Fibroblast of mammary gland (primary cell): ENCODE measurements around the gene NCF4.

Source experiments
- DNase-seq: peaks from one replicate; pipeline ENCODE4 v3.0.0-alpha.2; 2010; ENCODE audit warnings: low read depth
- H3K4me3 ChIP-seq: 2 replicates; pipeline ENCODE4 v1.5.1; 2011; ENCODE audit warnings: low read depth, mild to moderate bottlenecking, low read length, moderate library complexity; ENCODE audit not compliant: control insufficient read depth
- TF ChIP-seq, protein P1 (sequence below): conservative IDR thresholded peaks from 2 replicates; pipeline ENCODE4 v1.5.1; 2011; ENCODE audit warnings: low read depth, low read length, inconsistent platforms; ENCODE audit not compliant: control insufficient read depth, insufficient read depth

NCF4 gene

DNA sequence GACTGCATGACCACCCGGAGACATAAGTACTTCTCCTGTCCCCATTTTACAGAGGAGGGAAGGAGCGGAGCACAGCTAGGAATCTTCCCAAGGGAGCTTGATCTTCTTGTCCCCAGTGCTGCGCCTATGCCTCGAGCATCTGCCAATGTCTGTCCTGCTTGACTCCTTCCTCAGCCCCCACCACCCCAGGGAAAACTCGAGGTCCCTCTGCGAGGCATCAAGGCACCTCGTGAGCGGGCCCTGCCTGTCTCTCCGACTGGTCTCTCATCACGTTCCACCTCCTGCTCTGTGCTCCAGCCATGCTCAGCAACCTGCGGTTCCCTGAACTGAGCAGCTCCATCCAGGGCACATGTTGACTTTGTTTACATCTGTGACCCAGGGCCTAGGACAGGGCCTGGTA lies 2.5 kb downstream of the NCF4 start:
- no peak overlapping the region for H3K4me3 ChIP-seq
- DNase-seq: no peak

DNA sequence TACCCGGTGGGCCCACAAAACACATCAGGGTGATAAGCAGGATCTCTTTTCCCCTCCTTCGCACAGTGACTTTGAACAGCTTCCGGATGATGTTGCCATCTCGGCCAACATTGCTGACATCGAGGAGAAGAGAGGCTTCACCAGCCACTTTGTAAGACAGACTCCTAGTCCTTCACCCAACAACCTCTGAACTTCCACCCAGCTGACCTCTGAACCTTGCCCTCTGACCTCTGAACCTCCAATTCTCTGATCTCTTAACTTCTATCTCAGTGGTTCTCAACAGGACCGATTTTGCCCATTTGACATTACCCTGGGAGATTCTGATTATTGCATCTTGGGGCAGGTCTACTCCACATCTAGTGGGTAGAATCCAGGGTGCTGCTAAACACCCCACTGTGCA lies 3.2 kb downstream of the NCF4 start:
- TF ChIP-seq, protein P1, sequence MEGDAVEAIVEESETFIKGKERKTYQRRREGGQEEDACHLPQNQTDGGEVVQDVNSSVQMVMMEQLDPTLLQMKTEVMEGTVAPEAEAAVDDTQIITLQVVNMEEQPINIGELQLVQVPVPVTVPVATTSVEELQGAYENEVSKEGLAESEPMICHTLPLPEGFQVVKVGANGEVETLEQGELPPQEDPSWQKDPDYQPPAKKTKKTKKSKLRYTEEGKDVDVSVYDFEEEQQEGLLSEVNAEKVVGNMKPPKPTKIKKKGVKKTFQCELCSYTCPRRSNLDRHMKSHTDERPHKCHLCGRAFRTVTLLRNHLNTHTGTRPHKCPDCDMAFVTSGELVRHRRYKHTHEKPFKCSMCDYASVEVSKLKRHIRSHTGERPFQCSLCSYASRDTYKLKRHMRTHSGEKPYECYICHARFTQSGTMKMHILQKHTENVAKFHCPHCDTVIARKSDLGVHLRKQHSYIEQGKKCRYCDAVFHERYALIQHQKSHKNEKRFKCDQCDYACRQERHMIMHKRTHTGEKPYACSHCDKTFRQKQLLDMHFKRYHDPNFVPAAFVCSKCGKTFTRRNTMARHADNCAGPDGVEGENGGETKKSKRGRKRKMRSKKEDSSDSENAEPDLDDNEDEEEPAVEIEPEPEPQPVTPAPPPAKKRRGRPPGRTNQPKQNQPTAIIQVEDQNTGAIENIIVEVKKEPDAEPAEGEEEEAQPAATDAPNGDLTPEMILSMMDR: no peak
- DNase-seq: no peak
- no peak overlapping the region for H3K4me3 ChIP-seq

More for the DNA sequence above, 2.5 kb downstream of the NCF4 start:
- TF ChIP-seq, protein P1: no peak

DNA sequence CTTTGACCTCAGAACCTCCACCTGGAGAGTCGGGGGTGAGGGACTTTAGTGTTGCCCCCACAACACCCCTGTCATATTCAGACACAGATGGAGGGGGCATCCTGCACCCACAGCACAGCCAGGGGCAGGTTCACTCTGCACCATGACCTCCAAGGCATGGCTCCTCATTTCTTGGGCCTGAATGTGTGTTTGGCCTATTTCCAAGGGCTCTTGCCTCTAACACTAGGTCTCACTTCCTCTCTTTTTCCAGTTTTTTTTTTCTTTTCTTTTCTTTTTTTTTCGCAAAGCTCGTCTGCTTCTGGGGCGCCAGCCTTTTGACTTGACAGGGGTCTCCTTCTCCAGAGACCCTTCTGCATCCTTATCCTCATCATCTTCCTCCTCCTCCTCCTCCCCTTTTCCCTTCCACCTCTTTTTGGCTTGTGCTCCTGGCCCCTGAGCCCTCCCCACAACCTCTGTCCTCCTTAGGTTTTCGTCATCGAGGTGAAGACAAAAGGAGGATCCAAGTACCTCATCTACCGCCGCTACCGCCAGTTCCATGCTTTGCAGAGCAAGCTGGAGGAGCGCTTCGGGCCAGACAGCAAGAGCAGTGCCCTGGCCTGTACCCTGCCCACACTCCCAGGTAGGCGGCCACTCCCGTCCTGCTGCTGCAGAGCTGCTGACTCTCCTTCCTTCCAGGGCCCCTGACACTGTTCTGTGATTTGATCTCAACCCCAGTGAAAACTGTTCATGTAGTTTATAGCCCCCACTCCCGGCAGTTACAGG lies 3.8 kb downstream of the NCF4 start:
- no peak overlapping the region for H3K4me3 ChIP-seq
- TF ChIP-seq, protein P1: no peak
- no peak for DNase-seq

DNA sequence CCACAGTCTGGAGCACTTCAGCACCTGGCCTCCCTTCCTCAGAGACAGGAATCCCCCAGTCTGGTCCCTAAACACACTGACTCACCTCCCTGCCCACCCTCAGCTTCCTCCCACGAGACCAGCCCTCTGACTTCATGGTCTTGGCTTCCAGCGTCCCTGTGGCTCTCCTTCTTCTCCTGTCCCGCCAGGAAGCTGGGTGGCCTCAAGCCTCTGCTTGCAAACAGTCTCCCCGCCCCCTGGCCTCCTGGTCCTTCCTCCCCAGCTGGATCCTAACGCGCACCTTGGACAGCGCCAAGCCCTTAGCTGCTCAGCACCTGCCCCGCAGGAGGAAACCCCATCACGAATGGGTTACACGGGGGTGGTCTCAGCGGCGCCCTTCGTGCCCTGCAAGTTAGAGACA lies 4.5 kb downstream of the NCF4 start:
- TF ChIP-seq, protein P1: no peak
- no peak for DNase-seq
- no peak overlapping the region for H3K4me3 ChIP-seq

DNA sequence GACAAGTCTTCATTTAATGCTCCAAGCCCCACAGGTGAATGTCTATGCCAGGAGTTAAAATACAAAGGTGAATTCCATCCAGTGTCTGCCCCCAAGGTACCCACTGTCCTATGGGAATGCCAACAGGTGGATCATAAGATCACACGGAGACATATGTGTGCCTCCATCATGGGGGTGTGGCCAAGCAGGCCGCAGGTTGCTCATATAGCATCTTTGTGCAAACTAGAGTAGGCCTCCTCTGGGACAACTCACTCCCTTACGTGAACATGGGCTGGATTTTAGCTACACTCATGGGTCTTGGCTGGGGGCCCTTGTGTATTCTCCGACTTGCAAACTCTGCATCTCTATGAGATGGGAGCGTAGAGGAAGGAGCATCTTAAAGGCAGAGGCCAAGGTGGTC lies 6.9 kb downstream of the NCF4 start:
- no peak for DNase-seq
- no peak overlapping the region for H3K4me3 ChIP-seq
- TF ChIP-seq, protein P1: no peak

DNA sequence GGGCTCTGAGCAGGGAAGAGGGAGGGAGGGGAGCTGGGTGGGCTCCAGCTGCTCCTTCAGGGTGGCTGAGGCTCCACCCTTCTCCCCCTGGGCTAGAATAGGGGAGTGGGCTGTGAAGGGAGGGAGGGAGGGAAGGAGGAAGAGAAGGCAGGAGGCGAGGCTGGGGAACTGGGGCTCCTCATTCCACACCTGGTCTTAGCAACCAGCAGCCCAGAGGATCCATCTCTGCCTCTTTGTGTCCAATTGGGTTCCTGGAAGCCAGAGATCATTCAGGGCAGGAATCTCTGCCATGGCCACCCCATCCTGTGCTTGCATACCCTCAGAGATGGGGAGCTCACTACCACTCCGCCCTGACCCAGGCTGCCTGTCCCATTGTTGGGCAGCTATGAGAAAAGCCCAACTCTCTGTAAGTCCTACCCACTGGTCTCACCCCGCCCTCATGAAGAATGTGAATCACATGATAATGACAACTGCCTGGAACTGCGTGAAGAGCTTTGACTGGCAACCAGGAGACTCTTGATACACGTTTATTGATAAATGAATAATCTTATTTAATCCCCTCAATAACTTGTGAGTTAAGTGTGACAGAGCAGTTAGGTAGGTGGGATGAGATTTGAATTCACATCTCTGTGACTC lies 7.9 kb downstream of the NCF4 start:
- no peak overlapping the region for H3K4me3 ChIP-seq
- TF ChIP-seq, protein P1: no peak
- DNase-seq: no peak
